HG02623 (cell line): ENCODE measurements around the gene PPP1R27.

Experiments used
- ATAC-seq: cut with Tn5 transposase; IDR thresholded peaks from one replicate; pipeline ENCODE4 v1.9.1; 2021; ENCODE audit warnings: moderate library complexity; ENCODE audit not compliant: unreplicated experiment

Gene PPP1R27

DNA sequence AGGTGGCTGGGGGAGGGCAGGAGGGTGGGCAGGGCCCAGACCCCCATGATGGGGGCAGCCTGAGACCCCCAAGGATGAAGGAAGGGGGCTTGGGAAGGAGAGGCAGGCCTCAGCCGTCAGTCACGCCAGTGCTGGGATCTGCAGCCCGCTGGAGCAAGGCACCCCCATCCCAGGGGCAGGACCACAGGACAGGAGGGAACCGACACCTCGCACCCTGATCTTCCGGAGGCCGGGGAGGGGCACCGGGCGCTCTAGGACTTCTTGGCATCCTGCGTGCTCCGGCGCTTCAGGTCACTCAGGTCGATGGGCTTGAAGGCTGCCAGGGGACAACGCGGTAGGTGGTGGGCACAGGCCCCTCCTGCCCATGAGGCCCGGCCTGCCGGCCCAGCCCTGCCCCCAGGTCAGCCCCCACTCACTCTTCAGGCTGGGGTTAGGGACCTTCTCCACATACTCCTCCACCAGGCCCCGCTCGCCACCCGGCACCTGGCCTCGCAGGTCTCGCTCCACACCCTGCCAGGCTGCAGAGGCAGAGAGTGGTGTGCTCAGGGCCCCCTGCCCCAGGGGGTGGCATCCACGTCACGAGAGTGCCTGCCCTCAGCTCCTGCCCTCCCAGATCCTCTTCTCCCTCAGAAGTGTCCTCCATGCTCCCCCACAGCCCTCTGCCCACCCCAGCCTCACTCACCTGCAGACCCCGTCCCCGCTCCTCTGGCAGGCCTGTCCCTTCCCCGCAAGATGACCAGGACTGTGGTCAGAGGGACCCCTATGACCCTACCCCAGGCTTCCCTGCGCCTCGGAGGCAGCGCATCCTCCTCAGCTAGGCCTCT is 11.6 kb downstream of the PPP1R27 start:
- no peak for ATAC-seq

DNA sequence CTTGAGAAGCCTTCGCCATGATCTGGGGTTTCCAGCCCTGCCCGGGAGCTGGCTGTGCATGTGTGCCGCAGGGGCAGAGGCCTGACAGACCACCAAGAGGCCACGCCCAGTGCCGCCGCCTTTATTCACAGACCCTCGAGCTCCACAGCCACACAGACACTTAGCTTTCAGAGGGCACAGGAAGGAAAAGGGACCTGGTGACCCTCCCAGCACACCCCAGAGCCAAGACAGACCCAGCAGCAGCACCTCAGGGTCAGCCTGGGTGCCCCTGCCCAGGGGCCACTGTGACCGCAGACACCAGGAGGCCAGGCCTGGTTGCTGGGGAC is 12.6 kb downstream of the PPP1R27 start:
- no peak for ATAC-seq

GRCh38 chr17:81821603-81822311 is 13.1 kb downstream of the PPP1R27 start:
- no peak for ATAC-seq

GRCh38 chr17:81821147-81821546 is 13.7 kb downstream of the PPP1R27 start:
- no peak for ATAC-seq

DNA sequence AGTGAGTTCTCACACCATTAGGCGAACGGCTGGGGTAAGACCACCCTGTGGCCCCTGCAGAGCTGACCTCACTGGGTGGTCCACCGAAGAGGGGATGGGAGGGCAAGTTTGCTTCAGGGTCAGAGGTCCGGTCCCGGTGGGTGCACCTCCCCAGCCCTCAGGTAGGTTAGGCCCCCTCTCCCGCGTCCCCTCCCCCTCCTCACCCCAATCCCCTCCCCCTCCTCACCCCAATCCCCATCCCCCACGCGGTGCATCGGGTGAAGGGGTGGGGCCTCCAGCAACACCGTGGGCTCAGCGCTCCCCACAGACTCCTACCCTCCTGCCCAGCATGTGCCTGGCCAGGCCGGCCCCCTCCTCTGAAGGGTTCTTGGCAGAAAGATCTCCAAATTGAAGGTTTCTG is 15.1 kb downstream of the PPP1R27 start:
- ATAC-seq: no peak

GRCh38 chr17:81817758-81818147 is 17.1 kb downstream of the PPP1R27 start:
- ATAC-seq: no peak

GRCh38 chr17:81815646-81815986 is 19.2 kb downstream of the PPP1R27 start:
- no peak for ATAC-seq

GRCh38 chr17:81814748-81815645 is 19.9 kb downstream of the PPP1R27 start:
- ATAC-seq: no peak

DNA sequence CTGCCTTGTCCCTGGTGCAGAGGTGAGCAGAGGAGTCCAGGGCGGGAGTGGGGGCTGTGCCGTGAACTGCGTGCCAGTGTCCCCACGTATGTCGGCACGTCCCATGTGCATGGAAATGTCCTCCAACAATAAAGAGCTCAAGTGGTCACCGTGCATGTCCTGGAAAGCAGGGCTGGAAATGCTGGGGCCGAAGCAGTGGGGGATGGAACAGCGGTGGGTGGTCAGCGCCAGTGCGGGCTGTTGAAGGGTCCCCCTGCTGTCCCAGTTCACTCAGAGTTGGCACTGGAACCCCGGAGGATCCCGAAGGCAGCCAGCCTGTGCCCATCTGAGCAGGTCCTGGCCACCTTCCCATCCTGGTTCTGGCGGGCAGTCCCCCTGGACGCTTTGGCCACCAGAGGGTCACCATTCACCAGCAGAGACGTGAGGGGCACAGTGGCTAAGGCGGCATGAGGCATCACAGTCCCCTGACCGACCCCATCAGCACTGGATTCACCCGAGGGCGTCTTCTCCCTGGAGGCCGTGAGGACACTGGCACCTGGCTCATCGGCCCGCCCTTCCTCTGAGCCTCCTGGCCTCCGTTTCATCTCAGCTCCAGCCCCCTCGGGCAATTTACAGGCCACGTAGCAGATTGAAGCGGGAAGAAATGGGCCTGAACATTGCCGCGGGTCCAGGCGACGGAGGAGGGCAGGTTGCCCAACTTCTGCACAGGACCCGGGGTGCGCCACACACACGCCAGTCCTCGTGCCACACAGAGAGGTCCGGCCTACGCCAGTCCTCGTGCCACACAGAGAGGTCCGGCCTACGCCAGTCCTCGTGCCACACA is 20.8 kb downstream of the PPP1R27 start:
- ATAC-seq: no peak

DNA sequence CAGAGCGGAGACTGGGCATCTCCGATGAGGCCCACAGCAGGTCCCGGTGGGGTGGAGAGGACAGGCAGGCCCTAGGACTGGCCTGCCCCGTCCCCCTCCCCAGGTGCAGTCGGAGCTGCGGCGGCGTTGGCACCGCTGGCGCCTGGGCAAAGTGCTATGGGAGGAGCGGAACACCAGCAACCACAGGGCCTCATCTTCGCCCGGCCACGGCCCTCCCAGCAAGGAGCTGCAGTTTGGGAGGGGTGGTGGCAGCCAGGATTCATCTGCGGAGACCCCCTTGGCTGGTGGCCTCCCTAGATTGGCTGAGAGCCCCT is 21.5 kb downstream of the PPP1R27 start:
- ATAC-seq: no peak

DNA sequence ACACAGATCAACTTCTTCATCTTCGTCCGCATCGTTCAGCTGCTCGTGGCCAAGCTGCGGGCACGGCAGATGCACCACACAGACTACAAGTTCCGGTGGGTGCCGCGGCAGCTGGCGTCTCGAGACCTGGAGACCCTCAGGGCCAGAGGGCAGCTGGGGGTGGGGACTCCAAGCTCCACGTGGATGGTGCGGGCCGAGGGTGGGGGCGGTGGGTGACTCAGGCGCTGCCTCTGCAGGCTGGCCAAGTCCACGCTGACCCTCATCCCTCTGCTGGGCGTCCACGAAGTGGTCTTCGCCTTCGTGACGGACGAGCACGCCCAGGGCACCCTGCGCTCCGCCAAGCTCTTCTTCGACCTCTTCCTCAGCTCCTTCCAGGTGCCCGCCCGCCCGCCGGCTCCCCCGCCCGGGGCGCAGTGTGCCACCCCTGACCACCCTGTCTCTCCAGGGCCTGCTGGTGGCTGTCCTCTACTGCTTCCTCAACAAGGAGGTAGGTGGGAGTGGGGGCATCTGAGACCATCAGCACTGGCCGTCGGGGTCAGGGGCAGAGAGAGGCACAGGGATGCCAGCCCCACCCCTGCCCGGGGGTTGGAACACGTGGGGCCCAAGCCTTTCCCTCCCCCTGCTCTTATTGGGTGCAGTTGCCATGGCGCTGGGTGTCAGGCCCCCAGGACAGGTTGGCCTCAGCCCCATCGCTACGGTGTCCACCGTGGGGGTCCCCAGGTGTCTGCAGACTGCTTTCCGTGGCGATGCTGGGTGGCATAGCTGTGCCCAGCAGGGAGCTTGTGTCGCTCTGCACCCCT is 22.1 kb downstream of the PPP1R27 start:
- no peak for ATAC-seq

- ATAC-seq: no peak
Measured at GRCh38 chr17:81811705-81812570, 22.9 kb downstream of the PPP1R27 start.

DNA sequence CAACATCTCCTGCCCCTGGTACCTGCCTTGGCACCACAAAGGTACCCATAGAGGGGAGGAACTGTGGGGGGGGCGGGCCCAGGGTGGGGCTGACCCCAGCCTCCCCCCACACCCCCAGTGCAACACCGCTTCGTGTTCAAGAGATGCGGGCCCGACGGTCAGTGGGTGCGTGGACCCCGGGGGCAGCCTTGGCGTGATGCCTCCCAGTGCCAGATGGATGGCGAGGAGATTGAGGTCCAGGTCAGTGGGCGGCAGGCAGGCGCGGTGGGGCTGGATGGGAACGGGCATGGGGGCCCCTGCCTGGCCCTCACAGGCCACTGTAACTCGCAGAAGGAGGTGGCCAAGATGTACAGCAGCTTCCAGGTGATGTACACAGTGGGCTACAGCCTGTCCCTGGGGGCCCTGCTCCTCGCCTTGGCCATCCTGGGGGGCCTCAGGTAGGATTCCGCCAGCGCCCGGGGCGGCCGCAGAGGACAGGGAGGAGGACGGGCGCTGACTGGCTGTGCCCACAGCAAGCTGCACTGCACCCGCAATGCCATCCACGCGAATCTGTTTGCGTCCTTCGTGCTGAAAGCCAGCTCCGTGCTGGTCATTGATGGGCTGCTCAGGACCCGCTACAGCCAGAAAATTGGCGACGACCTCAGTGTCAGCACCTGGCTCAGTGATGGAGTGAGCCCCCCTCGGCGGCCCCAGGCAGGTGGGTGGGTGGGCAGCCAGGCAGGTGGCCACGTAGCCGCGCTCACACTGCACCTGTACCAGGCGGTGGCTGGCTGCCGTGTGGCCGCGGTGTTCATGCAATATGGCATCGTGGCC is 23.8 kb downstream of the PPP1R27 start:
- no peak for ATAC-seq

- no peak for ATAC-seq
Measured at GRCh38 chr17:81810476-81810875, 24.4 kb downstream of the PPP1R27 start.

DNA sequence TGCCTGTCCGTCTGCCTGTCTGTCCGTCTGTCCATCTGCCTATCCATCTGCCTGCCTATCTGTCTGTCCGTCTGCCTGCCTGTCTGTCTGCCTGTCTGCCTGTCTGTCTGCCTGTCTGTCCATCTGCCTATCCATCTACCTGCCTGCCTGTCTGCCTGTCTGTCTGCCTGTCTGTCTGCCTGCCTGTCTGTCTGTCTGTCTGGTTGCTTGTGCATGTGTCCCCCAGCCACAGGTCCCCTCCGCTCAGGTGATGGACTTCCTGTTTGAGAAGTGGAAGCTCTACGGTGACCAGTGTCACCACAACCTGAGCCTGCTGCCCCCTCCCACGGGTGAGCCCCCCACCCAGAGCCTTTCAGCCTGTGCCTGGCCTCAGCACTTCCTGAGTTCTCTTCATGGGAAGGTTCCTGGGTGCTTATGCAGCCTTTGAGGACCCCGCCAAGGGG is 25.3 kb downstream of the PPP1R27 start:
- ATAC-seq: no peak

DNA sequence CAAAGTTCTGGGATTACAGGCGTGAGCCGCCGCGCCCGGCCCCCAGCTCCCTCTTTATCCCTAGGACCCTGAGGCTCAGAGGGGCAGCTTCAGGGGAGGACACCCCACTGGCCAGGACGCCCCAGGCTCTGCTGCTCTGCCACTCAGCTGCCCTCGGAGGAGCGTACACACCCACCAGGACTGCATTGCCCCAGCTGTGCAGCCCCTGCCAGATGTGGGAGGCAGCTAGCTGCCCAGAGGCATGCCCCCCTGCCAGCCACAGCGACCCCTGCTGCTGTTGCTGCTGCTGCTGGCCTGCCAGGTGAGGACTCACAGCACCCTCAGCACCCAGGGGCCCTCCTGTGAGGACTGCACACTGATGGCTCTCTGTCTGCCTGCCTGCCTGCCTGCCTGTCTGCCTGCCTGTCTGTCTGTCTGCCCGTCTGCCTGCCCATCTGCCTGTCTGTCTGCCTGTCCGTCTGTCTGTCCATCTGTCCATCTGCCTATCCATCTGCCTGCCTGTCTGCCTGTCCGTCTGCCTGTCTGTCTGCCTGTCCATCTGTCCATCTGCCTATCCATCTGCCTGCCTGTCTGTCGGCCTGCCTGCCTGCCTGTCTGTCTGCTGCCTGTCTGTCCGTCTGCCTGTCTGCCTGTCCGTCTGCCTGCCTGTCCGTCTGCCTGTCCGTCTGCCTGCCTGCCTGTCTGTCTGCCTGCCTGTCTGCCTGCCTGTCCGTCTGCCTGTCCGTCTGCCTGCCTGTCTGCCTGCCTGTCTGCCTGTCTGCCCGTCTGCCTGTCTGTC is 25.9 kb downstream of the PPP1R27 start:
- ATAC-seq: no peak

- ATAC-seq: no peak
Measured at GRCh38 chr17:81807839-81808238, 27.0 kb downstream of the PPP1R27 start.
